WTC11 (cell line): ENCODE results near the gene OR52I2. TPM values are rescaled to one million over a fixed set of nuclear protein-coding genes. Genes with fewer than 3 reads are reported as not detected.

Experiments
- ATAC-seq: fragments of 200-7000 bp; cut with Tn5 transposase; 2 replicates; pipeline ENCODE4 v1.10.0; 2021; ENCODE audit warnings: mild to moderate bottlenecking, moderate library complexity
- CTCF ChIA-PET: fragments of 300-600 bp; sonication (Branson Sonifier 250); formaldehyde crosslinking; loops from one replicate; lab custom pipeline; 2021; ENCODE audit warnings: antibody characterized with exemption; lab: Charles Lee
- POLR2A ChIA-PET: fragments of 350-600 bp; sonication (Branson Sonifier 250); formaldehyde crosslinking; loops from one replicate; lab custom pipeline; 2021; ENCODE audit warnings: antibody characterized with exemption; lab: Charles Lee
- DNase-seq: peaks from one replicate; pipeline ENCODE4 v3.0.0; 2021; ENCODE audit warnings: low spot score
- H3K27ac Mint-ChIP-seq: 2 replicates; pipeline ENCODE4 v1.8.0; 2021; ENCODE audit warnings: mixed read lengths
- H3K27me3 Mint-ChIP-seq: 2 replicates; pipeline ENCODE4 v1.8.0; 2021; ENCODE audit warnings: low read depth, mild to moderate bottlenecking, moderate library complexity, mixed read lengths
- H3K36me3 Mint-ChIP-seq: 2 replicates; pipeline ENCODE4 v1.8.0; 2021; ENCODE audit warnings: mixed read lengths
- H3K4me1 Mint-ChIP-seq: 2 replicates; pipeline ENCODE4 v1.8.0; 2022; ENCODE audit warnings: mixed read lengths
- H3K4me3 Mint-ChIP-seq: 2 replicates; pipeline ENCODE4 v1.8.0; 2021; ENCODE audit warnings: mild to moderate bottlenecking, moderate library complexity, mixed read lengths
- H3K9me3 Mint-ChIP-seq: 2 replicates; pipeline ENCODE4 v1.8.0; 2021; ENCODE audit warnings: mixed read lengths
- GTF2I ChIP-seq: fragments of 250-450 bp; sonication (Bioruptor Pico); conservative IDR thresholded peaks from 2 replicates; pipeline ENCODE4 v1.4.0; 2021; ENCODE audit warnings: mild to moderate bottlenecking
- HMGA2 ChIP-seq: fragments of 250-450 bp; sonication (Bioruptor Pico); IDR thresholded peaks from 2 replicates; pipeline ENCODE4 v1.4.0; 2021; ENCODE audit warnings: mild to moderate bottlenecking, moderate library complexity
- IRF1 ChIP-seq: sonication (generic); formaldehyde crosslinking; IDR thresholded peaks from 2 replicates; pipeline ENCODE4 v1.8.0; 2023; ENCODE audit warnings: missing genetic modification reagents
- NFE2L1 ChIP-seq: sonication (generic); formaldehyde crosslinking; IDR thresholded peaks from 2 replicates; pipeline ENCODE4 v1.8.1; 2023; ENCODE audit warnings: missing genetic modification reagents
- NFYB ChIP-seq: sonication (generic); formaldehyde crosslinking; conservative IDR thresholded peaks from 2 replicates; pipeline ENCODE4 v1.8.0; 2022; ENCODE audit warnings: low read depth, missing genetic modification reagents
- OVOL2 ChIP-seq: fragments of 250-450 bp; sonication (Bioruptor Pico); IDR thresholded peaks from 2 replicates; pipeline ENCODE4 v1.9.0; 2021; ENCODE audit warnings: mild to moderate bottlenecking, borderline replicate concordance
- SMAD3 ChIP-seq: sonication (generic); formaldehyde crosslinking; IDR thresholded peaks from 2 replicates; pipeline ENCODE4 v1.8.0; 2022; ENCODE audit warnings: missing genetic modification reagents, mild to moderate bottlenecking, borderline replicate concordance
- ZNF671 ChIP-seq: fragments of 250-450 bp; sonication (Bioruptor Pico); IDR thresholded peaks from 2 replicates; pipeline ENCODE4 v1.8.0; 2021; ENCODE audit warnings: mild to moderate bottlenecking
- total RNA-seq: library from RNA; stranded (reverse); gene quantifications from 3 replicates; pipeline ENCODE4 v1.2.3, GENCODE V29; 2021

The OR52I2 gene
- total RNA-seq, 1 experiment from 2014 or later: not detected

GRCh38 chr11:4641501-4641900 lies 60.0 kb downstream of the OR52I2 start (continued):
- TF ChIP-seq HMGA2 (CRISPR knock-in tag) (no peak), IRF1 (CRISPR knock-in tag) (no peak)

- DNase-seq: no peak
- CTCF ChIA-PET: interaction anchor here (1.4 kb wide), 1 partner anchor 15 kb away, joined by 3 read pairs; no protein-coding TSS in a partner anchor
- ATAC-seq: no peak
- H3K4me3 Mint-ChIP-seq: no peak overlapping the region
- peaks cover 13% of the 10 kb centered on the region for H3K4me1 Mint-ChIP-seq
- H3K9me3 Mint-ChIP-seq: peaks cover 8% of the 10 kb centered on the region; the same call in 1 of the 2 replicates
- H3K27me3 Mint-ChIP-seq: peaks cover 3% of the 10 kb centered on the region; the same call in 1 of the 2 replicates
- TF ChIP-seq ZNF671 (no peak), NFYB (CRISPR knock-in tag) (no peak), GTF2I (no peak), OVOL2 (CRISPR knock-in tag) (no peak), SMAD3 (CRISPR knock-in tag) (no peak), NFE2L1 (CRISPR knock-in tag) (no peak)
- no peak overlapping the region for H3K27ac Mint-ChIP-seq
- H3K36me3 Mint-ChIP-seq: no peaks in the 10 kb centered on the region
- POLR2A ChIA-PET: no interaction called here
Measured at GRCh38 chr11:4642043-4642442, 60.5 kb downstream of the OR52I2 start.

Other genes starting within 250 kb of the OR52I2 start
- not detected in 3 replicates for gene OR52B4, start 213.4 kb upstream of the OR52I2 start, total RNA-seq
- gene TRIM21, start 188.0 kb upstream of the OR52I2 start, total RNA-seq: 14.8 to 20.5 TPM (median 17.1 TPM) in 3 replicates
- gene OR52K2, start 132.4 kb upstream of the OR52I2 start, total RNA-seq: not detected in 3 replicates
- 0.05 to 0.07 TPM in 2 of 3 replicates, not detected in the other for gene OR52K1, start 99.1 kb upstream of the OR52I2 start, total RNA-seq
- gene OR52M1, start 36.6 kb upstream of the OR52I2 start, total RNA-seq: not detected in 3 replicates
- gene OR52I1, start 12.3 kb downstream of the OR52I2 start, total RNA-seq: not detected in 3 replicates
- 8.2 to 10.7 TPM (median 8.7 TPM) in 3 replicates for gene TRIM68, start 26.5 kb downstream of the OR52I2 start, total RNA-seq
- not detected in 3 replicates for gene OR51D1, start 55.7 kb downstream of the OR52I2 start, total RNA-seq
- gene OR51E1, start 62.2 kb downstream of the OR52I2 start, total RNA-seq: not detected in 3 replicates
- gene OR51E2, start 116.1 kb downstream of the OR52I2 start, total RNA-seq: not detected in 3 replicates
- not detected in 3 replicates for gene MMP26, start 123.0 kb downstream of the OR52I2 start, total RNA-seq
- not detected in 3 replicates for gene OR51F1, start 188.2 kb downstream of the OR52I2 start, total RNA-seq
- not detected in 3 replicates for gene OR52R1, start 222.6 kb downstream of the OR52I2 start, total RNA-seq
- not detected in 3 replicates for gene OR51F2, start 239.6 kb downstream of the OR52I2 start, total RNA-seq